Endothelial cell of umbilical vein (primary cell): ENCODE measurements around the gene BLACAT1. TPM values are rescaled to one million over a fixed set of nuclear protein-coding genes. Genes with fewer than 3 reads are reported as not detected.

Experiments
- BruUV-seq: library from RNA; stranded (reverse); fragments of 400-500 nt; replicated peaks from 2 replicates; lab custom pipeline; 2021; lab: Mats Ljungman, UMichigan
- CTCF ChIA-PET: fragments of 300-600, 350-600 bp; sonication (Branson Sonifier 250); formaldehyde crosslinking; loops from one replicate; lab custom pipeline; 2021; ENCODE audit warnings: antibody characterized with exemption, inconsistent platforms; lab: Charles Lee
- POLR2A ChIA-PET: fragments of 300-600, 350-600 bp; sonication (Branson Sonifier 250); formaldehyde crosslinking; loops from one replicate; lab custom pipeline; 2021; ENCODE audit warnings: antibody characterized with exemption, inconsistent platforms; lab: Charles Lee
- DNase-seq: peaks from one replicate; pipeline ENCODE4 v3.0.0-alpha.2; 2011; ENCODE audit warnings: low read depth, low spot score
- FAIRE-seq: peaks from 2 replicates; lab custom pipeline; 2011; peaks lifted over from hg19 to GRCh38; lab: Jason Lieb, UNC
- H2AFZ ChIP-seq: 2 replicates; pipeline ENCODE4 v1.6.0; 2012; ENCODE audit warnings: low read depth, low read length, control low read depth, inconsistent platforms
- H3K27ac ChIP-seq: 2 replicates; pipeline ENCODE4 v1.5.1; 2011; ENCODE audit warnings: low read depth, mild to moderate bottlenecking, control low read depth, low read length, moderate library complexity; ENCODE audit not compliant: insufficient read depth
- H3K27me3 ChIP-seq, 2 experiments: 2 replicates each; pipeline versions ENCODE4 v1.6.0 to v1.6.1; 2011; ENCODE audit warnings: low read length in 2 of 2, mixed read lengths in 1 of 2; ENCODE audit not compliant: control insufficient read depth in 2 of 2, insufficient read depth in 2 of 2
- H3K36me3 ChIP-seq, 2 experiments: 2 replicates in 1 of 2; 3 replicates in 1 of 2; pipeline ENCODE4 v1.5.1; 2011; ENCODE audit warnings: low read length in 2 of 2, mild to moderate bottlenecking in 1 of 2, moderate library complexity in 1 of 2; ENCODE audit not compliant: control insufficient read depth in 2 of 2, insufficient read depth in 2 of 2; ENCODE audit errors: extremely low read depth in 1 of 2
- H3K4me1 ChIP-seq: 3 replicates; pipeline ENCODE4 v1.5.1; 2011; ENCODE audit warnings: mild to moderate bottlenecking, low read length; ENCODE audit not compliant: control insufficient read depth, insufficient read depth; ENCODE audit errors: extremely low read depth
- H3K4me2 ChIP-seq: 2 replicates; pipeline ENCODE4 v1.6.1; 2011; ENCODE audit warnings: low read length, control low read depth, mixed read lengths; ENCODE audit not compliant: insufficient read depth
- H3K4me3 ChIP-seq, 3 experiments: fragments of 200-600 bp in 1 of 3; sonication (generic), shearing (Covaris generic) in 1 of 3; replicated peaks in 1 of 3; 2 replicates each; pipeline ENCODE4 v1.5.1; 2011 to 2016; ENCODE audit warnings: control low read depth in 3 of 3, low read length in 3 of 3, mild to moderate bottlenecking in 2 of 3, inconsistent platforms in 1 of 3, low read depth in 1 of 3, moderate library complexity in 1 of 3; ENCODE audit not compliant: insufficient read depth in 1 of 3
- H3K79me2 ChIP-seq: 2 replicates; pipeline ENCODE4 v1.6.0; 2012; ENCODE audit warnings: low read length, inconsistent platforms; ENCODE audit not compliant: control insufficient read depth, insufficient read depth
- H3K9ac ChIP-seq: replicated peaks from 2 replicates; pipeline ENCODE3; 2011; ENCODE audit warnings: low read length, control low read depth; ENCODE audit not compliant: insufficient read depth; ENCODE audit errors: extremely low read depth
- H3K9me1 ChIP-seq: replicated peaks from 3 replicates; pipeline ENCODE4 v1.6.0; 2011; ENCODE audit warnings: mild to moderate bottlenecking, low read length; ENCODE audit not compliant: control insufficient read depth, insufficient read depth; ENCODE audit errors: extremely low read depth
- H3K9me3 ChIP-seq: replicated peaks from 2 replicates; pipeline ENCODE4 v1.5.1; 2012; ENCODE audit warnings: low read length, inconsistent platforms; ENCODE audit not compliant: control insufficient read depth, insufficient read depth
- H4K20me1 ChIP-seq: replicated peaks from 2 replicates; pipeline ENCODE3; 2011; ENCODE audit warnings: mild to moderate bottlenecking, low read length; ENCODE audit not compliant: control insufficient read depth, insufficient read depth; ENCODE audit errors: extremely low read depth
- CTCF ChIP-seq, 2 donors: IDR thresholded peaks; 1 replicate in 1 of 2; 2 replicates in 1 of 2; pipeline ENCODE4 v1.5.1; 2011; ENCODE audit warnings: low read length in 2 of 2, mild to moderate bottlenecking in 2 of 2, moderate library complexity in 2 of 2, control low read depth in 1 of 2, inconsistent platforms in 1 of 2, low read depth in 1 of 2; ENCODE audit not compliant: insufficient read depth in 1 of 2; ENCODE audit errors: extremely low read depth in 1 of 2
- EZH2 ChIP-seq: IDR thresholded peaks from 2 replicates; pipeline ENCODE4 v1.6.1; 2012; ENCODE audit warnings: borderline replicate concordance, low read depth, mild to moderate bottlenecking, moderate library complexity, low read length, inconsistent platforms; ENCODE audit not compliant: severe bottlenecking
- FOS ChIP-seq: IDR thresholded peaks from 2 replicates; pipeline ENCODE4 v1.6.1; 2011; ENCODE audit warnings: mild to moderate bottlenecking, low read length, moderate library complexity, borderline replicate concordance; ENCODE audit not compliant: insufficient read depth
- GATA2 ChIP-seq: IDR thresholded peaks from 2 replicates; pipeline ENCODE4 v1.7.0; 2011; ENCODE audit warnings: low read depth, mild to moderate bottlenecking, moderate library complexity, mixed read lengths, low read length; ENCODE audit not compliant: insufficient read length, insufficient read depth
- JUN ChIP-seq: IDR thresholded peaks from 2 replicates; pipeline ENCODE4 v1.6.1; 2011; ENCODE audit warnings: borderline replicate concordance, low read depth; ENCODE audit not compliant: insufficient read length, insufficient read depth
- MAX ChIP-seq: IDR thresholded peaks from 2 replicates; pipeline ENCODE4 v1.6.1; 2011; ENCODE audit not compliant: insufficient read depth, insufficient read length
- MYC ChIP-seq: IDR thresholded peaks from one replicate; pipeline ENCODE4 v1.6.1; 2011; ENCODE audit warnings: mild to moderate bottlenecking, low read depth, low read length
- POLR2A ChIP-seq: IDR thresholded peaks from 2 replicates; pipeline ENCODE4 v1.6.1; 2012; ENCODE audit warnings: low read depth, mild to moderate bottlenecking, control low read depth, low read length
- POLR2AphosphoS5 ChIP-seq: IDR thresholded peaks from 2 replicates; pipeline ENCODE4 v1.6.1; 2012; ENCODE audit warnings: low read depth, mild to moderate bottlenecking, control low read depth, low read length, moderate library complexity; ENCODE audit not compliant: insufficient read depth
- dilution Hi-C: fragments of 300-500 bp; cut with MboI; formaldehyde crosslinking; loops from one replicate; pipeline ENCODE4 v1.15.0; 2019; ENCODE audit warnings: low sequenced_read_pairs; ENCODE audit not compliant: extremely low pct_ligation_motif_present
- intact Hi-C: fragments of 100-400 bp; cut with micrococcal nuclease; formaldehyde crosslinking; loops from one replicate; pipeline ENCODE4 v1.10.0; 2022
- polyA plus RNA-seq, 4 experiments: library from polyadenylated mRNA; depleted of rRNA in 3 of 4; stranded (reverse) in 3 of 4; unstranded in 1 of 4; fragments of >200 nt; gene quantifications; 2 replicates each; pipeline versions ENCODE4 v1.2.1 to v1.2.3, GENCODE V29; 2011 to 2012; ENCODE audit warnings: missing spikeins in 1 of 4
- total RNA-seq: library from RNA; stranded (reverse); gene quantifications from 2 replicates; pipeline ENCODE4 v1.2.3, GENCODE V29; 2021

BLACAT1 gene
- total and polyA plus RNA-seq, 2 donors (not counting 3 experiments of a cell fraction or from before 2014, with no cell fraction given), result not detected

- H3K4me3 ChIP-seq, result no peak overlapping the region
- dilution Hi-C loops, result no loop called here
- peaks cover 46 to 53% of the 10 kb centered on the region in 2 experiments for H3K27me3 ChIP-seq
- POLR2A ChIA-PET, result no interaction called here
- no peak overlapping the region for H3K9ac ChIP-seq
- BruUV-seq, result no TSS peak
- no peak for DNase-seq
- CTCF ChIA-PET, result no interaction called here
- H3K27ac ChIP-seq, result no peak overlapping the region
- H3K9me3 ChIP-seq, result no peaks in the 10 kb centered on the region
- no peaks in the 10 kb centered on the region for H4K20me1 ChIP-seq
- H3K4me1 ChIP-seq, result no peaks in the 10 kb centered on the region
- no peaks in the 10 kb centered on the region for H3K79me2 ChIP-seq
- no peak for FAIRE-seq
- no peaks in the 10 kb centered on the region for H3K36me3 ChIP-seq
- TF ChIP-seq MAX (no peak), CTCF (IDR thresholded peaks at IDR 0.05; ENCODE audit: extremely low read depth in 1 of 2, insufficient read depth in 1 of 2, low read depth in 1 of 2, low read length in 2 of 2) (no peak), EZH2 (no peak), MYC (no peak), JUN (no peak), GATA2 (no peak), FOS (no peak), POLR2A (no peak), POLR2AphosphoS5 (no peak)
- intact Hi-C loops, result no loop called here
- no peaks in the 10 kb centered on the region for H3K9me1 ChIP-seq
- H2AFZ ChIP-seq, result no peak overlapping the region
- H3K4me2 ChIP-seq, result no peak overlapping the region
Measured at GRCh38 chr1:205451202-205451601, 4.6 kb downstream of the BLACAT1 start.
